Skeletal muscle tissue (tissue), 4 donors: ENCODE measurements around the gene HHIPL1. TPM values are rescaled to one million over a fixed set of nuclear protein-coding genes. Genes with fewer than 3 reads are reported as not detected.

Source experiments
- H3K27ac ChIP-seq: one replicate; pipeline ENCODE4 v1.7.0; 2013; ENCODE audit warnings: mild to moderate bottlenecking, low read depth, low read length, inconsistent platforms
- H3K27me3 ChIP-seq, 3 donors: one replicate each; pipeline ENCODE4 v1.7.0; 2013; ENCODE audit warnings: low read length in 3 of 3; ENCODE audit not compliant: control insufficient read depth in 3 of 3, insufficient read depth in 3 of 3
- H3K36me3 ChIP-seq, 3 donors: one replicate each; pipeline ENCODE4 v1.7.0; 2013; ENCODE audit warnings: low read length in 3 of 3; ENCODE audit not compliant: control insufficient read depth in 3 of 3, insufficient read depth in 3 of 3
- H3K4me1 ChIP-seq, 3 donors: one replicate each; pipeline ENCODE4 v1.7.0; 2013; ENCODE audit warnings: low read length in 3 of 3, mild to moderate bottlenecking in 3 of 3; ENCODE audit not compliant: control insufficient read depth in 3 of 3, insufficient read depth in 3 of 3
- H3K4me3 ChIP-seq, 3 donors: one replicate each; pipeline ENCODE4 v1.7.0; 2013; ENCODE audit warnings: low read length in 3 of 3
- H3K9ac ChIP-seq, 3 donors: one replicate each; pipeline ENCODE4 v1.7.0; 2013; ENCODE audit warnings: low read length in 3 of 3, mild to moderate bottlenecking in 3 of 3, moderate library complexity in 2 of 3, low read depth in 1 of 3
- H3K9me3 ChIP-seq, 3 donors: one replicate each; pipeline ENCODE4 v1.7.0; 2013; ENCODE audit warnings: low read length in 3 of 3; ENCODE audit not compliant: control insufficient read depth in 3 of 3
- total RNA-seq: library from RNA; depleted of rRNA; stranded (reverse); fragments of >200 nt; gene quantifications from one replicate; pipeline ENCODE4 v1.2.3, GENCODE V29; 2014
- donor health status: Osteomylitis.

HHIPL1 gene
- total RNA-seq, 1 donor from 2014 or later: 2.6 TPM

DNA sequence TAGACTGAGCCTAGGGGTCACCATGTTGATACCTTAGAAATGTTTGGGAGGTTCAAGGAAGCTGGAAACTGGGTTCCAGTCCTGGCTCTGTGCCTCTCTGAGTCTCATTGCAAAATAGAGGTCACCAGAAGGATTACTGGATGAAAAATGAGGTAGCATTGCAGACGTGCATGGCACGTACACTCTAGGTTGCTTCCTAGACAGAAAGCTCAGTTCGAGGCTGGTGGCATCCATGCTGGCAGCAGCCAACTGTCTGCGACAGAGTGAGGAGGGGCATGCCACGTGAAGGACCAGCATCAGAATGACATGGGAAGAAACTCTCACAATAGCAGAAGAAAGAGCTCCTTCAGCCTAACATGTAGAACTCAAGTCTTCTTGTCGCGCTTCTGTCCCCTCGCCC, 34.6 kb downstream of the HHIPL1 start:
- Histone ChIP-seq H3K36me3 (no peaks in the 10 kb centered on the region), H3K4me1 (peaks cover 7 to 11% (median 10%) of the 10 kb centered on the region in 3 donors), H3K9ac (no peak overlapping the region), H3K27me3 (peaks cover 10 to 29% (median 12%) of the 10 kb centered on the region in 3 donors), H3K27ac (no peak overlapping the region), H3K4me3 (no peak overlapping the region), H3K9me3 (no peaks in the 10 kb centered on the region)

DNA sequence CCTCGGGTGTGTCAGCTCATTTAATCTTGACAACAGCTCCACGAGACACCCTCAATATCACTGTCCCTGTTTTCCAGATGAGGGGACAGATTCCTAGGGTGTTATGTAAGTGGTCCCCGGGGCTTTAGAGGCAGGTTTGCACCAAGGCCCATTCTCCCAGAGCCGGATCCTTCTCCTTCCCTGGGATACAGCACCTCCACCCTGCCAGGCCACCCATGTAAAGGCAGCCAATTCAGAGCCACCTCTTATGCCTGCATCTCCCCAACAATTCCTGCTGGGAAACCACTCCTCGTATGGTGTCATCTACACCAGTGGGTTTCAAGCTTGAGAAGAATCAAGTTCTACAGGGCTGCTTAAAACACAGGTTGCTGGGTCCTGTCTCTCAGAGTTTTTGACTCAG, 35.1 kb downstream of the HHIPL1 start:
- peaks cover 7 to 14% (median 13%) of the 10 kb centered on the region in 3 donors for H3K4me1 ChIP-seq
- no peaks in the 10 kb centered on the region for H3K36me3 ChIP-seq
- H3K27ac ChIP-seq: no peak overlapping the region
- peaks cover 10 to 26% (median 12%) of the 10 kb centered on the region in 3 donors for H3K27me3 ChIP-seq
- no peak overlapping the region for H3K4me3 ChIP-seq
- no peak overlapping the region for H3K9ac ChIP-seq
- no peaks in the 10 kb centered on the region for H3K9me3 ChIP-seq

DNA sequence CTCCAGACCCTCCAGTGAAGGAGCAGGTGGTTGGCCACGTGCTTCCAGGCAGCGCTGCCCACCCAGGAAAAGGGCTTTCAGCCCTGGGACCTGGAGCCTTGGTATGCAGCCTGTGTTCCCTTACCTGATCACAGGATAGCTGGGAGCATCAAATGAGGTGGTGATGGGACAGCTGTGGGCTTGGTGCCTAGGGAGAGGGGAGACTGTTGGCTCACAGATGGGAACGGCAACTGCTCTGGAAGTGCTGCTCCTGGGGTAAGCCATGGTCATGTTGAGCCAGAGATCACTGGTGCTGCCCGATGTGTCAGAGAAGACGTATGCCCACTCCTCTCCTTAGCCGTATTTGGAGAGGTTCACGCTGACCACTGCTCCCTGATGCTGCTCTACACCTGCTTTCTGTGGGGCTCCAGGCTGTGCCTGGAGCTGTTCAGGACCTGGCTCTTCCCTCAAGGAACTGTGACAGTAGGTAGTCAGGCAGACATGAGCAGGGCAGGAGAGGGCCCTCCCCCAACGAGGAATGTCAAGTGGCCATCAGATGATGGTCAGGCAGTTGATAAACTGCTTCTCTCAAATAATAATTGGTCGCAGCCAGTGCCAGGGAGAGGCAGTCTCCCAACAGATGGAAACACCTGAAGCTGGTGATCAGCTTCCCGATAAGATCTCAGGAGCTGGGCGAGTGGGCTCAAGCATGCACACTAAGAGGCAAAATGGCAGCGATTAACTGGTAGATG, 36.3 kb downstream of the HHIPL1 start:
- Histone ChIP-seq H3K27me3 (peaks cover 0 to 15% (median 2%) of the 10 kb centered on the region in 3 donors), H3K4me1 (peaks cover 7 to 14% (median 13%) of the 10 kb centered on the region in 3 donors), H3K9ac (no peak overlapping the region), H3K4me3 (no peak overlapping the region), H3K9me3 (no peaks in the 10 kb centered on the region), H3K36me3 (no peaks in the 10 kb centered on the region), H3K27ac (no peak overlapping the region)

DNA sequence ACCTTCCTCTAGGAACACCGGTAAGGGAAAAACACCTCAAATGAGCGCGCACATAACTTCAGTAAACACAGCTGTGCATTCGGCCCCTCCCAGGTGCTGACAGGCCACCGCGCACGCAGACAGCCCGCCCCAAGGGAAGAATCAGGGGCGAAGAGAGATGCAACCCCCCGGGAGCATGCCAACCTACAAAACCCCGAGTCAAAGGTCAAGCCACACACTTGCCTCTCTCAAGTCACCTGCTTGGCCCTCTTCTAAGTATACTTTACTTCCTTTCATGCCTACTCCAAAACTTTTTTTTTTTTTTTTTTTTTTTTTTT, 36.9 kb downstream of the HHIPL1 start:
- Histone ChIP-seq H3K9ac (no peak overlapping the region), H3K36me3 (no peaks in the 10 kb centered on the region), H3K4me3 (no peak overlapping the region), H3K4me1 (peaks cover 7 to 14% (median 13%) of the 10 kb centered on the region in 3 donors), H3K9me3 (no peaks in the 10 kb centered on the region), H3K27ac (no peak overlapping the region), H3K27me3 (peaks cover 0 to 10% (median 0%) of the 10 kb centered on the region in 3 donors)

DNA sequence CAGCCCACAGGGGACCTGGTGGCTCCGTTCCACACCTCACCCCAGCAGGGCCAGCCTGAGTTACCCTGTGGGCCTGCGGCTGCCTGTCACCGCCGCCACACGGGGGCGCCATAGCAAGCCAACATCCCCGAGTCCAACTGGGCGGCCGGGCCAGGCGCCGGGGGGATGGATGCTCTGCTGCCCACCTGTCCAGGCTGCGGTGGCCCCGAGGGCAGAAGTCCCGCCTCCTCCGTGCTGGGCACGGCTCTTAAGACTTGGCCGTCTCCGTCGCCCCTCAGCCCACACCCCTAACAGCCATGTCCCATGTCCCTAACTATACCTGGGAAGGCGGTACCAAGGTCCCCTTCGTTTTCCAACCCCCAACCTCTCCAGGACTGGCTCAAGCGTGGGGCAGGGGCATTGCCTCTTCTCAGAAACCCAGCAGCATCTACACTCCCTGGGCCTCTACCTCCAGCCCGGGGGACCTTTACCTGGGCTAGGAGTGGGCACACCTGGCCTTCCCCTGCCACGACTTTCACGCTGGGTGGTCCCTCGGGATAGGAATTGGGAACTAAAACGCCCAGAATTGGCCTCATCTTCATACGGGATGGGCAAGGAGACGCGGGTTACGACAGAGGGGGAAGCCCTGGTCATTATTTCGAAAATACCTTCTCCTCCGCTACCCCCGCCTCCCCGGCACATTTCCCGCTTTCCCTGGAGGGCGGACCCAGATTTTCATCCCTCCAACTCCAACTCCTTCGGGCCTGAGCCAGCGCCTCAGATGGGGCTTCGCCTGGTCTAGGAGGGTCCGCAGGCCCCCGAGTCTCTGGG, 38.1 kb downstream of the HHIPL1 start:
- no peaks in the 10 kb centered on the region for H3K36me3 ChIP-seq
- H3K9ac ChIP-seq: peak overlapping the region; percentile 80 to 90 (median 86)
- peak overlapping the region; percentile 78 to 87 (median 83) for H3K4me3 ChIP-seq
- H3K27me3 ChIP-seq: no peaks in the 10 kb centered on the region
- peaks cover 7 to 14% (median 13%) of the 10 kb centered on the region in 3 donors for H3K4me1 ChIP-seq
- no peaks in the 10 kb centered on the region for H3K9me3 ChIP-seq
- H3K27ac ChIP-seq: peak overlapping the region; percentile 92

DNA sequence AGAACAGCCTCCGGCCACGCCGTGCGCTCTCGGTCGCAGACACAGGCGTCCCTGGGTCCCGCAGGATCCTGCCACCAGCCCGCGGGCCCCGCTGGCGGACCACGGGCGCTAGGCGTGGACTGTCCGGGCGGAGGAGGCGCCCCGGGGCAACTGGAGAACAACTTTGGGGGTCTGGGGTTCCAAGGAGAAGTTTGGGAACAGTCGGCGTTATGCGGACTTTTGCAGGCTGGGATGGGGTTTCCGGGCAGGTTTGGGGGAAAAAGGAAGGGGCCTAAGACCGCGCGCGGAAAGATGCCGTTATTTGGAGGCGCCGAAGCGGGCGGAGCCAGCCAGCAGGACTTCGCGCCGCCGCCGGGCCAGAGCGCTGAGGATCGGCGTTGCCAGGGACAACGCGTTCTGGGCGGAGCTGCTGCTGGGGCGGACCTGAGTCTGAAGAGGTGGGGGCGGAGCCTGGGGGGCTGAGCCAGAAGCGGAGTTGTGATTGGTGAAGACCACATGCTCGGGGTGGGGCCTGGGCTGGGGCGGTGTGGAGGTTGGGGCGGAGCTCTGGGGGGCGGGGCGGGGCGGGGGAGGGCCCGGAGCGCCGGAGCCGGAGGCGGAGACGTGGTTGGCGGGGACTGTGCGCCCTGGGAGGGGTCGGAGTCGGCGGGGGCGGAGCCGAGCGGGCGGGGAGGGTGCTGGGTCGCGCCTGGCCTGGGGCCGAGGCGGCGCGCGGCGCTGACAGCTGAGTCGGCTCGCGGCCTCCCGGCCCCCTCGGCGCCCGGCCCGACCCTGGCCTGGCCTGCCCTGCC, 38.9 kb downstream of the HHIPL1 start, which contains the start of gene CYP46A1:
TSS of gene CYP46A1 (plus strand) at position 680 of the 791 bp plus-strand sequence. CDS start 120 bp downstream, outside the sequence.
- Histone ChIP-seq H3K9me3 (no peaks in the 10 kb centered on the region), H3K27ac (peak within 1 kb of the TSS; percentile 92), H3K4me3 (peak within 1 kb of the TSS; percentile 78 to 87 (median 83)), H3K36me3 (no peaks in the 10 kb centered on the region), H3K4me1 (peaks cover 7 to 14% (median 13%) of the 10 kb centered on the region in 3 donors), H3K27me3 (peaks cover 0 to 1% (median 0%) of the 10 kb centered on the region in 3 donors), H3K9ac (peak within 1 kb of the TSS; percentile 80 to 90 (median 86))

DNA sequence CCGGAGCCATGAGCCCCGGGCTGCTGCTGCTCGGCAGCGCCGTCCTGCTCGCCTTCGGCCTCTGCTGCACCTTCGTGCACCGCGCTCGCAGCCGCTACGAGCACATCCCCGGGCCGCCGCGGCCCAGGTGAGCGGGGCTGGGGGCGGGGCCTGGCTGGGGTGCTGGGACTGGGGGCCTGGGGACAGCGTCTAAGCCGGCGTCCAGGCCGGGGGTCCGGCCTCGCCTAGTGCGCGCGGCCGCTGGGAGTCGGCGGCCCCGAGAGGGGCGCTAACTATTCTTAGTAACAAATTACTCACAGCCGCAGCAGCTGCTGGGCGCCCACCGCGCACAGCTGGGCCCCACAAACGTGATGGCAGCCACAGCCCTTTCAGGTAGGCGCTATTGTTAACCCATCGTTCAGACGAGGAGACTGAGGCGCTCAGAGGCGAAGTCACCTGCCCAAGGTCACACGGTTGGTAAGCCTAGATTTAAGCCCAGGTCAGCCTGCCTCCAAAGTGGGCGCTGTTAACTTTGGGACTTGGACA, 39.5 kb downstream of the HHIPL1 start:
- no peaks in the 10 kb centered on the region for H3K9me3 ChIP-seq
- no peaks in the 10 kb centered on the region for H3K36me3 ChIP-seq
- H3K9ac ChIP-seq: peak overlapping the region; percentile 51 to 72 (median 61)
- peaks cover 0 to 4% (median 0%) of the 10 kb centered on the region in 3 donors for H3K27me3 ChIP-seq
- H3K4me1 ChIP-seq: peaks cover 7 to 14% (median 13%) of the 10 kb centered on the region in 3 donors
- H3K27ac ChIP-seq: peak overlapping the region; percentile 64
- peak overlapping the region; percentile 31 to 70 (median 69) for H3K4me3 ChIP-seq

DNA sequence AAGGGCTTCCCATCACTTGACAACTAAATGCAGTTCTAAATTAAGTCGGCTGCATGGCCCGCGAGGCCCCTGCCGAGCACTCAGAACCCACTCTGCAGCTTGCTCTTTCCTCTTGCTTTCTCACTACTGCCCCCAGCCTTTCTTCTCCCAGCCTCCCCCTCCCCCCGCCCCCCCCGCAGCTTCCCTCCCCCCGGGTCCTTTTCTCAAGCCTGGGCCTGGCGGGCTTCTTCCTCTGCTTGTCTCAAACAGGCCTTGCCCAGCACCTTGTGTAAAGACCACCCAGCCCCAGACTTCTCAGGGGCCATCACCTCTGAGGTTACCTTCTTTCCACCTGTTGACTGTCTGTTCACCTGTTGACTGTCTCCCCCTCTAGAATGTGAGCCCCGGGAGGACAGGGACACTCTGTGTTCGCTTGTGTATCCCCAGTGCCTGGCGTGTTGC, 40.2 kb downstream of the HHIPL1 start:
- Histone ChIP-seq H3K4me1 (peaks cover 7 to 14% (median 13%) of the 10 kb centered on the region in 3 donors), H3K9ac (no peak overlapping the region), H3K27ac (no peak overlapping the region), H3K27me3 (peaks cover 0 to 4% (median 0%) of the 10 kb centered on the region in 3 donors), H3K36me3 (no peaks in the 10 kb centered on the region), H3K9me3 (no peaks in the 10 kb centered on the region), H3K4me3 (no peak overlapping the region)

DNA sequence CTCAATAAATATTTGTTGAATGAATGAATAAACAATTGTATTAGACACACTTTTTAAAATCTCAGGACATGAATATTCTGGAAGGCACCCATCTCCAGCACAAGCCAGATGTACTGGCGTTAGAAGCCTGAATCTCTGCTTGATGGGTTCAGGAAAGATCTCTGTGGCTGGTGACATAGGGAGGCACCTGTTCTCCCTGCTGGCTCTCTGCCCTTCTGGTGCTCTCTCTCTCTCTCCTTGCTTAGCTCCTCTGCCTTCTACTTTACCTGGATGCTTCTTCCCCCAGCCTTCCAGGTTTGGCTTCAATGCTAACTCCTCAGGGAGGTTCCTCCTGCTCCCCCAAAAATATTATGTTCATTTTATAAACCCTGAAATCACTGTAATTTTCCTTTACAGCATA, 40.7 kb downstream of the HHIPL1 start:
- peaks cover 7 to 14% (median 13%) of the 10 kb centered on the region in 3 donors for H3K4me1 ChIP-seq
- peaks cover 0 to 7% (median 0%) of the 10 kb centered on the region in 3 donors for H3K27me3 ChIP-seq
- H3K9me3 ChIP-seq: no peaks in the 10 kb centered on the region
- no peak overlapping the region for H3K9ac ChIP-seq
- no peak overlapping the region for H3K4me3 ChIP-seq
- H3K27ac ChIP-seq: no peak overlapping the region
- no peaks in the 10 kb centered on the region for H3K36me3 ChIP-seq
